ENCODE measurements around the gene UGT1A10.

UGT1A10 gene

DNA sequence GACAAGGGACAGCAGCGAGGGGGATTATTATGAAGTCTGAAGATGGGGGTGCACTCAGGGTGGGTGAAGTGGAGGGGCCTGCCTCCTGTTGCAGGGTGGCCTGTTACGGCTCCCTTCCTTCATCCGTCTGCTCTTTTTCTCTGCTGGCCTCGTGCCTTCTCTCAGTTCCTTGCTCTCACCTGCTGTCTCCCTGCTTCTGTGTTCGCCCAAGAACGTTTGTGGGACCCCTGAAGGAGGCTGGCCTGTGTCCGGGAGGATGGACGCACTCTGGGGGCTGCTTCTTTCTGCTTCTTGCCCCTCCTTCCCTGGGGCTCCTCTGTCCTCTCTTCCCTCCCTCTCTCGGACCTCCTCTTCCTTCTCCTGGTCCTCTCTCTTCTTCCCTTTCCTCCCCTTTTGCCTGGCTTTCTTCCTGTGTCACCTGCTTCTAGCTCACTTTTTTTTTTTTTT is 155.7 kb downstream of the UGT1A10 start:
- no peak for DNase-seq (ENCODE audit: low read depth)
- TF ChIP-seq, protein P1, sequence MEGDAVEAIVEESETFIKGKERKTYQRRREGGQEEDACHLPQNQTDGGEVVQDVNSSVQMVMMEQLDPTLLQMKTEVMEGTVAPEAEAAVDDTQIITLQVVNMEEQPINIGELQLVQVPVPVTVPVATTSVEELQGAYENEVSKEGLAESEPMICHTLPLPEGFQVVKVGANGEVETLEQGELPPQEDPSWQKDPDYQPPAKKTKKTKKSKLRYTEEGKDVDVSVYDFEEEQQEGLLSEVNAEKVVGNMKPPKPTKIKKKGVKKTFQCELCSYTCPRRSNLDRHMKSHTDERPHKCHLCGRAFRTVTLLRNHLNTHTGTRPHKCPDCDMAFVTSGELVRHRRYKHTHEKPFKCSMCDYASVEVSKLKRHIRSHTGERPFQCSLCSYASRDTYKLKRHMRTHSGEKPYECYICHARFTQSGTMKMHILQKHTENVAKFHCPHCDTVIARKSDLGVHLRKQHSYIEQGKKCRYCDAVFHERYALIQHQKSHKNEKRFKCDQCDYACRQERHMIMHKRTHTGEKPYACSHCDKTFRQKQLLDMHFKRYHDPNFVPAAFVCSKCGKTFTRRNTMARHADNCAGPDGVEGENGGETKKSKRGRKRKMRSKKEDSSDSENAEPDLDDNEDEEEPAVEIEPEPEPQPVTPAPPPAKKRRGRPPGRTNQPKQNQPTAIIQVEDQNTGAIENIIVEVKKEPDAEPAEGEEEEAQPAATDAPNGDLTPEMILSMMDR (IDR thresholded peaks at IDR 0.05; ENCODE audit: insufficient read depth, low read depth, low read length, missing control alignments) = no peak
- H3K4me3 ChIP-seq (ENCODE audit: low read depth, low read length) = no peak overlapping the region

DNA sequence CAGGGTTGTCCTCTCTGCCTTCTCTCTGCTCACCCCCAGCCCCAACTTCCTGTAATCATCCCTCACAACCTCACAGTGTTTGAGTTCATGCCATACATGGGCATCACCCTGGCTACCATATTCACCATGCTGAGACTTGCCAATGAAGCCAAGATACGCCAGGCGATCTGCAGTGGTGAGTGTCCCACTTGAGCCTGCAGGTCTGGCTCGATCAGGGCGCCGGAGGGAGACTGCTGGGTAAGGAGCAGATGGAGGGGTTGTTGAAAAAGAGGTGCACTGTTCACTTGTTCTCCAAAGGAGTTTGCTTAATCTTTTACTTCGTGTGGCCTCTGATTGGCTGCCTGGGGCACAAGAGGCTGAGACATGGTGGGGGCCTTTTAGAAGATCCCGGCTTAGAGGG is 156.5 kb downstream of the UGT1A10 start:
- no peak for DNase-seq (ENCODE audit: low read depth)
- H3K4me3 ChIP-seq (ENCODE audit: low read depth, low read length) = no peak overlapping the region

DNA sequence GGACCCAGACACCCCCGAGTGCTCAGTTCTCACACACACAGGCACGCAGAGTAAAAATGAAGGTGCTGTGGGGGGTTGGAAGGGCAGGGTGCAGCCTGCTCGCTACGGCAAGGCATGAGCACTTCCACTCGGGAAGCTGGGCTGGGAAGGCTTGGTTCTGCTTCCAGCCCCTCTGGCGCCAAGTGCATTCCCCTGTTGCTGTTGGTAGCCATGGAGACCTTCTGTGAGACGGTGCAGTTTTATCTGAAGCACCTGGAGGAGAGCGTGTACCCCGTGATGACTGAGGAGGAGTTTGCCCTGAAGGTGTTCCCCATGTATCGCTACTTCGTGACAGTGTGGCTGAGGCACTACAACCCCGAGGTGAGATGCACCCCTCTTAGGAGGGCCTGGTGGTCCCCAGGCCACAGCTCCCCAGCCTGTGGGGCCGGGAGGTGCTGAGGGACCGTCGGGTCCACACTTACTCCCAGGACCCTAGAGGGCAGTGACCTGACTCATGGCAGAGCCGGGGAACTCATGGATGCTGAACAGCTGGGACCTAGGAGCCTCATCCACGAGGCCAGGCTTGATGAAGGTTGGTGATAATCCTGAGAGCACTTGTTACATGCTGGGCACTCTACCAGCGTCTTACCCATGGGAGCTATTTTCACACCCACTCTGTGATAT is 157.3 kb downstream of the UGT1A10 start:
- TF ChIP-seq, protein P1 (IDR thresholded peaks at IDR 0.05; ENCODE audit: insufficient read depth, low read depth, low read length, missing control alignments) = no peak
- DNase-seq (ENCODE audit: low read depth) = no peak
- no peak overlapping the region for H3K4me3 ChIP-seq (ENCODE audit: low read depth, low read length)

More for the DNA sequence above, 156.5 kb downstream of the UGT1A10 start:
- TF ChIP-seq, protein P1 (IDR thresholded peaks at IDR 0.05; ENCODE audit: insufficient read depth, low read depth, low read length, missing control alignments) = no peak

DNA sequence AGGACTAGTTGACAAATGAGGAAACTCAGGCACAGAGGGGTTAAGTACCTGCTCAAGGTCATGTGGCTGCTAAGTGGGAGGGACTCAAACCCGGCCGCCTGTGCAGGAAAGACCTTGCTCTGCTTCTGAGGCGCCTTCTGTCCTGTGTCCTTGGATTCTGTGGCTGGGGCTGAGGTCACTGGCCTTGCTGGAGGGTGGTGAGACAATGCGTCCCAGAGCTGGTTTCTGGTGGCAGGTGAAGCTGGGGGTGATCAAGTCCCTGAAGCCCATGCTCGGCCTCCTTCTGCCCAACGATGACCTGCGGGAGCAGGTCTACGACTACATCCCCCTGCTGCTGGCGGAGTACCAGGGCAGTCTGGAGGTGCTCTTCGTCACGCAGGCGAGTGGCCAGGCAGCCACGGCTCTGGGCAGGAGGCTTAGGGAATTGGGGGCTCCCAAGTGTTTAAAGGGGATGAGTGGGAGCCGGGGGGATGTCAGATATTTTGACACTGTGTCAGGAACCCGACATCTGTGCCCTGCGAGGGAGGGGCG is 157.9 kb downstream of the UGT1A10 start:
- TF ChIP-seq, protein P1 (IDR thresholded peaks at IDR 0.05; ENCODE audit: insufficient read depth, low read depth, low read length, missing control alignments) = no peak

DNA sequence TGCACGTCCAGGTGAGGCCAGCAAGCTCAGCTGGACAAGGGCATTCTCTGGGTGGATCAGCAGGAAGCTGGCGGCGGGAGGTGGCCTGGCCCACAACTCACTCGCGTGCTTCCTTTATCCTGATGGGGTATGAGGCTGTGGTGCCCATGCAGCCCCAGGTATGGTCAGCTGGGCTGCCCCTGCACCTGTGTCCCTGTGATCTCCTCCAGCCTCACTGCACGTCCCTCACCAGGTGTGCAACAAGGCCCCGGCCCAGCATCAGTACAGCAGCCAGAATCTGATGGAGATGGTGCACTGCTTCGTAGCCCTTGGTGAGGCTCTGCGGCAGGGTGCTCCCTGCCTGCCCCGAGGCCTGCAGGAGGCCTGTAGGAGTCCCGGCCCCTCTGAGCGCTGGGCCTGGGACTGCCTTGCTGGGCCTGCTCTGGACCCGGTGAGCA is 159.5 kb downstream of the UGT1A10 start:
- H3K4me3 ChIP-seq (ENCODE audit: low read depth, low read length) = no peak overlapping the region
- TF ChIP-seq, protein P1 (IDR thresholded peaks at IDR 0.05; ENCODE audit: insufficient read depth, low read depth, low read length, missing control alignments) = no peak
- no peak for DNase-seq (ENCODE audit: low read depth)

More for the DNA sequence above, 157.9 kb downstream of the UGT1A10 start:
- DNase-seq (ENCODE audit: low read depth) = no peak
- H3K4me3 ChIP-seq (ENCODE audit: low read depth, low read length) = no peak overlapping the region

DNA sequence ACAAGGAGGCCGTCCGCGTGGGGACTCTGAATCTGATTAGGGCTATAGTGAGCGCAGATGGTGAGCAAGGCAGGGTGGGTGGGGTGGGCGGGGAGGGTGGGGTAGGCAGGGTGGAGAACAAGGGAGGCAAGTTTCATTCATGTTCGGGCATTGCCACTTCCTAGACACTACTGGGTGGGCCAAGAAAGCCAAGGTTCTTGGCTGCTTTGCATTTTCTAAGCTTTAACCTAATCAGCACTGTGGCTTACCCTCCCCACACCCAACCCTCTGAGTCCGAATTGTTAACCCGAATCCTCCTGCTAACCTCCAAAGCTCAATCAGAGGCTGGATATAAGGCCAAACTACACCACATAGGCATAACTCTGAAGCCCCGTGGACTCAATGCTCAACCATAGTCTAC is 160.0 kb downstream of the UGT1A10 start:
- no peak for DNase-seq (ENCODE audit: low read depth)
- TF ChIP-seq, protein P1 (IDR thresholded peaks at IDR 0.05; ENCODE audit: insufficient read depth, low read depth, low read length, missing control alignments) = no peak
- H3K4me3 ChIP-seq (ENCODE audit: low read depth, low read length) = no peak overlapping the region

Data from GM12865 (cell line).